OCI-LY1 (cell line): ENCODE results near the gene GOLGA3.

ENCODE experiments used
- H2AFZ ChIP-seq: fragments of 200-600 bp; sonication (generic), shearing (Covaris generic); 2 replicates; pipeline ENCODE4 v1.6.0; 2014; ENCODE audit warnings: antibody characterized with exemption, mild to moderate bottlenecking, low read length
- H3F3A ChIP-seq: fragments of 200-600 bp; sonication (generic), shearing (Covaris generic); 2 replicates; pipeline ENCODE4 v1.6.0; 2014; ENCODE audit warnings: mild to moderate bottlenecking, antibody characterized with exemption, low read length, moderate library complexity; ENCODE audit not compliant: insufficient read depth
- H3K27ac ChIP-seq: fragments of 200-600 bp; sonication (generic); 2 replicates; pipeline ENCODE4 v1.5.1; 2014; ENCODE audit warnings: low read length, mixed run types, mild to moderate bottlenecking, low read depth; ENCODE audit not compliant: poor library complexity, severe bottlenecking
- H3K27me3 ChIP-seq: fragments of 200-600 bp; sonication (generic); 2 replicates; pipeline ENCODE4 v1.6.0; 2014; ENCODE audit warnings: antibody characterized with exemption, mild to moderate bottlenecking, low read length, moderate library complexity; ENCODE audit not compliant: insufficient read depth
- H3K36me3 ChIP-seq: fragments of 200-600 bp; sonication (generic); 2 replicates; pipeline ENCODE4 v1.6.1; 2014; ENCODE audit warnings: mild to moderate bottlenecking, antibody characterized with exemption, low read length, moderate library complexity, mixed read lengths; ENCODE audit not compliant: insufficient read depth
- H3K4me1 ChIP-seq: fragments of 200-600 bp; sonication (generic); 2 replicates; pipeline ENCODE4 v1.5.1; 2014; ENCODE audit warnings: mild to moderate bottlenecking, low read length, moderate library complexity; ENCODE audit not compliant: insufficient read depth, severe bottlenecking
- H3K4me2 ChIP-seq: fragments of 200-600 bp; sonication (generic), shearing (Covaris generic); 2 replicates; pipeline ENCODE4 v1.6.1; 2014; ENCODE audit warnings: low read length
- H3K4me3 ChIP-seq: fragments of 200-600 bp; sonication (generic); 2 replicates; pipeline ENCODE4 v1.5.1; 2014; ENCODE audit warnings: low read length, low read depth, mild to moderate bottlenecking, mixed read lengths; ENCODE audit not compliant: poor library complexity, severe bottlenecking
- H3K79me2 ChIP-seq: fragments of 200-600 bp; shearing (Covaris generic); 2 replicates; pipeline ENCODE4 v1.6.1; 2016; ENCODE audit warnings: mixed run types, low read length, mixed read lengths; ENCODE audit not compliant: insufficient read depth
- H3K9ac ChIP-seq: fragments of 200-600 bp; sonication (generic), shearing (Covaris generic); 2 replicates; pipeline ENCODE4 v1.6.1; 2014; ENCODE audit warnings: mild to moderate bottlenecking, low read length, mixed read lengths
- H3K9me2 ChIP-seq: fragments of 200-600 bp; sonication (generic), shearing (Covaris generic); 2 replicates; pipeline ENCODE4 v1.6.1; 2014; ENCODE audit warnings: low read depth, mild to moderate bottlenecking, low read length, mixed read lengths
- H3K9me3 ChIP-seq: fragments of 200-600 bp; shearing (Covaris generic); 2 replicates; pipeline ENCODE4 v1.6.1; 2014; ENCODE audit warnings: low read length, mixed read lengths
- H4K20me1 ChIP-seq: fragments of 200-600 bp; sonication (generic), shearing (Covaris generic); 2 replicates; pipeline ENCODE4 v1.6.0; 2016; ENCODE audit warnings: mild to moderate bottlenecking, low read length; ENCODE audit not compliant: insufficient read depth
- CTCF ChIP-seq: fragments of 200-600 bp; sonication (generic), shearing (Covaris generic); IDR thresholded peaks from 2 replicates; pipeline ENCODE4 v1.5.1; 2017; ENCODE audit warnings: mild to moderate bottlenecking, antibody characterized with exemption, low read length, moderate library complexity, mixed read lengths
- EZH2 ChIP-seq: fragments of 200-600 bp; sonication (generic), shearing (Covaris generic); IDR thresholded peaks from 2 replicates; pipeline ENCODE4 v1.8.0; 2017; ENCODE audit warnings: borderline replicate concordance, mixed run types, mild to moderate bottlenecking, antibody characterized with exemption, low read length, moderate library complexity, mixed read lengths

GOLGA3 gene

DNA sequence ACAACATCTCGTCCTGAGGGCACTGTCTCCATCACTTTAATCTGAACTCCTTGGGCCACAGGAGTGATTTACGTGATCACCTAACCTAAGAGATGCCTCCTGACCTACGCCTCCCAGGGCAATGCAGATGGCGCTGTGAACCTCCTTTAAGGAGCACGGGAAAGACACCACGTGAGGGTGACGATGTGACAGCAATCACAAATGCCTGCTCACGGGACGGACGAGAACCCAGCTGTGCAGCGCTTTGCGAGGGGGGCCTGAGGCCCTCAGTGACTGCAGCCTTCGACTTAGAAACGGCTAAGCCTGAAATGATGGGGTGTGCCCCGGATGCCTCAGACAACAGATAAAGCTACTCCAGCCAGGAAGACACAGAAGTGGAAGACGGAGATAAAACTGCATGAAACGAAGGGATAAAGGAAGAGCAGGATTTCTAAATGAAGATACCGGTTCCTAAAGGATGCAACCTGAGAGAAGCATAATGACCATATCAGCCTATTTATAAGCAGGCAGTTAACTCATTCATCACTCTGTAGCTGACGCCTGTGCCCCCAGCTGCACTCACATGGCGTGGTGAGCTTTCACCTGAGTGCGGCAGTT, 13.9 kb upstream of the GOLGA3 start:
- peaks cover 66% of the 10 kb centered on the region for H3K36me3 ChIP-seq
- no peaks in the 10 kb centered on the region for H3K79me2 ChIP-seq
- H4K20me1 ChIP-seq: no peaks in the 10 kb centered on the region
- H3K9me3 ChIP-seq: no peaks in the 10 kb centered on the region
- H3K27ac ChIP-seq: no peak overlapping the region
- H3K4me3 ChIP-seq: no peak overlapping the region
- H3F3A ChIP-seq: no peaks in the 10 kb centered on the region
- no peaks in the 10 kb centered on the region for H3K9me2 ChIP-seq
- no peak overlapping the region for H3K4me2 ChIP-seq
- TF ChIP-seq CTCF: no peak
- TF ChIP-seq EZH2: no peak
- H2AFZ ChIP-seq: no peak overlapping the region
- no peak overlapping the region for H3K9ac ChIP-seq
- H3K27me3 ChIP-seq: no peaks in the 10 kb centered on the region
- H3K4me1 ChIP-seq: no peaks in the 10 kb centered on the region

- no peaks in the 10 kb centered on the region for H4K20me1 ChIP-seq
- no peak overlapping the region for H3K4me2 ChIP-seq
- no peaks in the 10 kb centered on the region for H3K4me1 ChIP-seq
- H3K27ac ChIP-seq: no peak overlapping the region
- H3K4me3 ChIP-seq: no peak overlapping the region
- TF ChIP-seq CTCF: no peak
- TF ChIP-seq EZH2: no peak
- no peaks in the 10 kb centered on the region for H3K9me3 ChIP-seq
- H3K9ac ChIP-seq: no peak overlapping the region
- no peak overlapping the region for H2AFZ ChIP-seq
- H3F3A ChIP-seq: no peaks in the 10 kb centered on the region
- no peaks in the 10 kb centered on the region for H3K9me2 ChIP-seq
- no peaks in the 10 kb centered on the region for H3K27me3 ChIP-seq
- peaks cover 55% of the 10 kb centered on the region for H3K36me3 ChIP-seq
- H3K79me2 ChIP-seq: no peaks in the 10 kb centered on the region
Measured at GRCh38 chr12:132841151-132841550, 12.5 kb upstream of the GOLGA3 start.

DNA sequence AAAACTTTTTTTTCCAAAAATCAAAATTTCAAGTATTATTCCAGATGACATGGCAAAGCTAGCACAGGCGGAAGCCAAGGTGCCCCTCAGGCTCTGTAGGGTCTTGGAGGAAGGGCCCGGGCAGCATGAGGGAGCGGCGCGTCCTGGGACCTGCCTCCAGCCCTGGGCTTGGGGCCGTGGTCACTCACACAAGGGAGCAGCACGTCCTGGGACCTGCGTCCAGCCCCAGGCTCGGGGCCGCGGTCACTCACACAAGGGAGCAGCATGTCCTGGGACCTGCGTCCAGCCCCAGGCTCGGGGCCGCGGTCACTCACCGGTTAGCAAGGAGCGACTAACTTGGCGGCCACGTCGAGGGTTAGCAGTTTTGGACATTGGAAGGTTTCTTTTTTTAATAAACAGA, 11.9 kb upstream of the GOLGA3 start:
- Histone ChIP-seq H3K79me2 (no peaks in the 10 kb centered on the region), H3F3A (no peaks in the 10 kb centered on the region), H3K36me3 (peaks cover 49% of the 10 kb centered on the region), H3K27ac (no peak overlapping the region), H3K27me3 (no peaks in the 10 kb centered on the region), H3K4me3 (no peak overlapping the region), H3K4me2 (no peak overlapping the region), H3K9me2 (no peaks in the 10 kb centered on the region), H3K9me3 (no peaks in the 10 kb centered on the region), H3K9ac (no peak overlapping the region), H4K20me1 (no peaks in the 10 kb centered on the region), H2AFZ (no peak overlapping the region), H3K4me1 (no peaks in the 10 kb centered on the region)
- no peak for TF ChIP-seq CTCF
- TF ChIP-seq EZH2: no peak
